OCI-LY3 (cell line): ENCODE data around the gene ATG10.

Source experiments
- EZH2phosphoT487 ChIP-seq: fragments of 200-600 bp; shearing (Covaris generic); IDR thresholded peaks from 2 replicates; pipeline ENCODE4 v1.6.1; 2018; ENCODE audit warnings: antibody characterized with exemption, mixed run types, low read depth
- TF ChIP-seq, protein P1 (sequence below): fragments of 200-600, 300-600 bp; sonication (generic); IDR thresholded peaks from 2 replicates; pipeline ENCODE4 v1.5.1; 2014; ENCODE audit warnings: antibody characterized with exemption, low read length, low read depth

DNA sequence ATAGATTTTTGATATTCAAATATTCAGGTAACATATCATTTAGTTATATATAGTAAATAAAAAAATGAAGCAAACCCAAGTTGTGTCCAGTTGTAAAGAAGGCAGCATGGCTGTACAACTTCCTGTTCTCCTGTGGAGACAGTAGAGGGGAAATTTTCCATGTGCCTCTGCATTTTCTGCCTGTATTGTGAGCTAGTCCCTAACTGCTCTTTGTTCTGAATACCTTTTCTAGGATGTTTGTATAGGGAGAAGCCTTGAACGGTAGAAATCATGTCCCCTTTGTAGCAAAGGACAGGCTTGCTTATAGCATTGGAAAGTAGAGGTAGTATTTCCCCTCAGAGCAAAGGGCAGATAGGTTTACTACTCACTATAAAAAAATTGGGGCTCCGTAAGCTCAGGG lies 319.6 kb downstream of the ATG10 start:
- TF ChIP-seq, protein P1, sequence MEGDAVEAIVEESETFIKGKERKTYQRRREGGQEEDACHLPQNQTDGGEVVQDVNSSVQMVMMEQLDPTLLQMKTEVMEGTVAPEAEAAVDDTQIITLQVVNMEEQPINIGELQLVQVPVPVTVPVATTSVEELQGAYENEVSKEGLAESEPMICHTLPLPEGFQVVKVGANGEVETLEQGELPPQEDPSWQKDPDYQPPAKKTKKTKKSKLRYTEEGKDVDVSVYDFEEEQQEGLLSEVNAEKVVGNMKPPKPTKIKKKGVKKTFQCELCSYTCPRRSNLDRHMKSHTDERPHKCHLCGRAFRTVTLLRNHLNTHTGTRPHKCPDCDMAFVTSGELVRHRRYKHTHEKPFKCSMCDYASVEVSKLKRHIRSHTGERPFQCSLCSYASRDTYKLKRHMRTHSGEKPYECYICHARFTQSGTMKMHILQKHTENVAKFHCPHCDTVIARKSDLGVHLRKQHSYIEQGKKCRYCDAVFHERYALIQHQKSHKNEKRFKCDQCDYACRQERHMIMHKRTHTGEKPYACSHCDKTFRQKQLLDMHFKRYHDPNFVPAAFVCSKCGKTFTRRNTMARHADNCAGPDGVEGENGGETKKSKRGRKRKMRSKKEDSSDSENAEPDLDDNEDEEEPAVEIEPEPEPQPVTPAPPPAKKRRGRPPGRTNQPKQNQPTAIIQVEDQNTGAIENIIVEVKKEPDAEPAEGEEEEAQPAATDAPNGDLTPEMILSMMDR, result no peak
- TF ChIP-seq EZH2phosphoT487, result no peak
